WTC11 (cell line): Measurements from ENCODE around the gene GAB4. TPM values are rescaled to one million over a fixed set of nuclear protein-coding genes. Genes with fewer than 3 reads are reported as not detected.

Experiments
- ATAC-seq: fragments of 200-7000 bp; cut with Tn5 transposase; 2 replicates; pipeline ENCODE4 v1.10.0; 2021; ENCODE audit warnings: mild to moderate bottlenecking, moderate library complexity
- CTCF ChIA-PET: fragments of 300-600 bp; sonication (Branson Sonifier 250); formaldehyde crosslinking; loops from one replicate; lab custom pipeline; 2021; ENCODE audit warnings: antibody characterized with exemption; lab: Charles Lee
- POLR2A ChIA-PET: fragments of 350-600 bp; sonication (Branson Sonifier 250); formaldehyde crosslinking; loops from one replicate; lab custom pipeline; 2021; ENCODE audit warnings: antibody characterized with exemption; lab: Charles Lee
- DNase-seq: peaks from one replicate; pipeline ENCODE4 v3.0.0; 2021; ENCODE audit warnings: low spot score
- H3K27ac Mint-ChIP-seq: 2 replicates; pipeline ENCODE4 v1.8.0; 2021; ENCODE audit warnings: mixed read lengths
- H3K27me3 Mint-ChIP-seq: 2 replicates; pipeline ENCODE4 v1.8.0; 2021; ENCODE audit warnings: low read depth, mild to moderate bottlenecking, moderate library complexity, mixed read lengths
- H3K36me3 Mint-ChIP-seq: 2 replicates; pipeline ENCODE4 v1.8.0; 2021; ENCODE audit warnings: mixed read lengths
- H3K4me1 Mint-ChIP-seq: 2 replicates; pipeline ENCODE4 v1.8.0; 2022; ENCODE audit warnings: mixed read lengths
- H3K4me3 Mint-ChIP-seq: 2 replicates; pipeline ENCODE4 v1.8.0; 2021; ENCODE audit warnings: mild to moderate bottlenecking, moderate library complexity, mixed read lengths
- H3K9me3 Mint-ChIP-seq: 2 replicates; pipeline ENCODE4 v1.8.0; 2021; ENCODE audit warnings: mixed read lengths
- ATF6 ChIP-seq: sonication (generic); formaldehyde crosslinking; IDR thresholded peaks from 2 replicates; pipeline ENCODE4 v1.8.1; 2023; ENCODE audit warnings: mild to moderate bottlenecking, missing genetic modification reagents
- CTCF ChIP-seq: fragments of 200-600 bp; IDR thresholded peaks from 2 replicates; pipeline ENCODE4 v1.8.0; 2022; ENCODE audit warnings: antibody characterized with exemption
- E2F1 ChIP-seq: sonication (generic); formaldehyde crosslinking; IDR thresholded peaks from 2 replicates; pipeline ENCODE4 v1.8.0; 2022; ENCODE audit warnings: mild to moderate bottlenecking, missing genetic modification reagents
- E2F5 ChIP-seq: sonication (generic); formaldehyde crosslinking; IDR thresholded peaks from 2 replicates; pipeline ENCODE4 v1.8.1; 2022; ENCODE audit warnings: mild to moderate bottlenecking, moderate library complexity, missing genetic modification reagents
- FOXJ3 ChIP-seq: sonication (generic); formaldehyde crosslinking; IDR thresholded peaks from 2 replicates; pipeline ENCODE4 v1.9.0; 2021; ENCODE audit warnings: missing genetic modification reagents, mild to moderate bottlenecking, borderline replicate concordance
- GABPB1 ChIP-seq: sonication (generic); formaldehyde crosslinking; IDR thresholded peaks from 2 replicates; pipeline ENCODE4 v1.8.1; 2023; ENCODE audit warnings: mild to moderate bottlenecking, missing genetic modification reagents
- GRHL2 ChIP-seq: fragments of 250-450 bp; sonication (Bioruptor Pico); IDR thresholded peaks from 2 replicates; pipeline ENCODE4 v1.8.0; 2022; ENCODE audit warnings: mild to moderate bottlenecking, moderate library complexity; ENCODE audit not compliant: insufficient replicate concordance, severe bottlenecking
- HMGA2 ChIP-seq: fragments of 250-450 bp; sonication (Bioruptor Pico); IDR thresholded peaks from 2 replicates; pipeline ENCODE4 v1.4.0; 2021; ENCODE audit warnings: mild to moderate bottlenecking, moderate library complexity
- IRF1 ChIP-seq: sonication (generic); formaldehyde crosslinking; IDR thresholded peaks from 2 replicates; pipeline ENCODE4 v1.8.0; 2023; ENCODE audit warnings: missing genetic modification reagents
- JAZF1 ChIP-seq: fragments of 250-450 bp; sonication (Bioruptor Pico); IDR thresholded peaks from 2 replicates; pipeline ENCODE4 v1.9.0; 2021; ENCODE audit warnings: moderate library complexity, mild to moderate bottlenecking, inconsistent platforms
- MXD4 ChIP-seq: fragments of 250-450 bp; sonication (Bioruptor Pico); IDR thresholded peaks from 2 replicates; pipeline ENCODE4 v1.8.0; 2021; ENCODE audit warnings: mild to moderate bottlenecking, moderate library complexity, borderline replicate concordance
- NR1H2 ChIP-seq: sonication (generic); formaldehyde crosslinking; IDR thresholded peaks from 2 replicates; pipeline ENCODE4 v1.9.0; 2021; ENCODE audit warnings: mild to moderate bottlenecking, moderate library complexity, missing genetic modification reagents
- PREB ChIP-seq: sonication (generic); formaldehyde crosslinking; IDR thresholded peaks from 2 replicates; pipeline ENCODE4 v1.8.1; 2022; ENCODE audit warnings: mild to moderate bottlenecking, missing genetic modification reagents, moderate library complexity, borderline replicate concordance
- PRRX2 ChIP-seq: fragments of 250-450 bp; sonication (Bioruptor Pico); IDR thresholded peaks from 2 replicates; pipeline ENCODE4 v1.8.0; 2021; ENCODE audit warnings: mild to moderate bottlenecking
- RORB ChIP-seq: fragments of 250-450 bp; sonication (Bioruptor Pico); IDR thresholded peaks from 2 replicates; pipeline ENCODE4 v1.9.0; 2021; ENCODE audit warnings: mild to moderate bottlenecking
- SP1 ChIP-seq: sonication (generic); formaldehyde crosslinking; conservative IDR thresholded peaks from 2 replicates; pipeline ENCODE4 v1.8.1; 2022; ENCODE audit warnings: missing genetic modification reagents
- TCF7 ChIP-seq: sonication (generic); formaldehyde crosslinking; IDR thresholded peaks from 2 replicates; pipeline ENCODE4 v1.8.0; 2022; ENCODE audit warnings: mild to moderate bottlenecking, low read depth, missing genetic modification reagents, moderate library complexity
- USF2 ChIP-seq: sonication (generic); formaldehyde crosslinking; IDR thresholded peaks from 2 replicates; pipeline ENCODE4 v1.8.1; 2023; ENCODE audit warnings: mild to moderate bottlenecking, missing genetic modification reagents, moderate library complexity
- ZBTB43 ChIP-seq: sonication (generic); formaldehyde crosslinking; IDR thresholded peaks from 2 replicates; pipeline ENCODE4 v1.8.1; 2023; ENCODE audit warnings: mild to moderate bottlenecking, missing genetic modification reagents
- ZNF396 ChIP-seq: fragments of 250-450 bp; sonication (Bioruptor Pico); IDR thresholded peaks from 2 replicates; pipeline ENCODE4 v1.8.0; 2021; ENCODE audit warnings: mild to moderate bottlenecking, moderate library complexity, borderline replicate concordance
- ZSCAN18 ChIP-seq: fragments of 250-450 bp; sonication (Bioruptor Pico); IDR thresholded peaks from 2 replicates; pipeline ENCODE4 v2.1.2; 2022; ENCODE audit warnings: mild to moderate bottlenecking, moderate library complexity
- total RNA-seq: library from RNA; stranded (reverse); gene quantifications from 3 replicates; pipeline ENCODE4 v1.2.3, GENCODE V29; 2021

Gene GAB4
- total RNA-seq, 1 experiment from 2014 or later = 0.09 TPM

GRCh38 chr22:16973591-16974297 lies 34.3 kb downstream of the GAB4 start:
- H3K4me3 Mint-ChIP-seq = no peak overlapping the region
- POLR2A ChIA-PET = no interaction called here
- H3K9me3 Mint-ChIP-seq = peaks cover 82% of the 10 kb centered on the region

GRCh38 chr22:16972311-16972710 lies 35.7 kb downstream of the GAB4 start:
- H3K36me3 Mint-ChIP-seq = peaks cover 50% of the 10 kb centered on the region

More at GRCh38 chr22:16973591-16974297, 34.3 kb downstream of the GAB4 start:
- Mint-ChIP-seq H3K27ac (no peak overlapping the region), H3K27me3 (peaks cover 20% of the 10 kb centered on the region), H3K4me1 (no peaks in the 10 kb centered on the region), H3K36me3 (peaks cover 55% of the 10 kb centered on the region)
- DNase-seq = no peak
- TF ChIP-seq ZBTB43 (CRISPR knock-in tag) (no peak), TCF7 (no peak), E2F5 (CRISPR knock-in tag) (no peak), MXD4 (CRISPR knock-in tag) (no peak), E2F1 (CRISPR knock-in tag) (no peak), SP1 (CRISPR knock-in tag) (no peak), NR1H2 (no peak), USF2 (CRISPR knock-in tag) (no peak), HMGA2 (CRISPR knock-in tag) (no peak), JAZF1 (no peak), RORB (CRISPR knock-in tag) (no peak), IRF1 (CRISPR knock-in tag) (no peak), GRHL2 (CRISPR knock-in tag) (no peak), ZNF396 (CRISPR knock-in tag) (no peak)
- CTCF ChIA-PET = no interaction called here
- ATAC-seq = no peak

More at GRCh38 chr22:16972311-16972710, 35.7 kb downstream of the GAB4 start:
- Mint-ChIP-seq H3K27ac (no peak overlapping the region), H3K4me1 (no peaks in the 10 kb centered on the region), H3K4me3 (no peak overlapping the region), H3K9me3 (peaks cover 80% of the 10 kb centered on the region), H3K27me3 (peaks cover 23% of the 10 kb centered on the region)
- ATAC-seq (no peak), DNase-seq (no peak)
- ChIA-PET CTCF (no interaction called here), POLR2A (no interaction called here)
- TF ChIP-seq ATF6 (CRISPR knock-in tag) (no peak), PRRX2 (CRISPR knock-in tag) (no peak), GABPB1 (no peak), FOXJ3 (no peak), CTCF (no peak), ZSCAN18 (CRISPR knock-in tag) (no peak), PREB (no peak)
